SK-N-SH treated with all-trans-retinoic acid at 6 μM for 48 hours (cell line): ENCODE results near the gene C16orf82.

Source experiments
- ATAC-seq: fragments of 200-7000 bp; cut with Tn5 transposase; 3 replicates; pipeline ENCODE4 v1.9.1; 2020; ENCODE audit warnings: mild to moderate bottlenecking, moderate library complexity
- BACH2 ChIP-seq: fragments of 250-450 bp; sonication (Bioruptor Pico); IDR thresholded peaks from 2 replicates; pipeline ENCODE4 v1.9.0; 2021; ENCODE audit warnings: mild to moderate bottlenecking, borderline replicate concordance
- CREB5 ChIP-seq: fragments of 250-450 bp; sonication (Bioruptor Pico); IDR thresholded peaks from 2 replicates; pipeline ENCODE4 v1.5.1; 2020; ENCODE audit warnings: low read depth, mild to moderate bottlenecking, moderate library complexity
- CSDC2 ChIP-seq: fragments of 250-450 bp; sonication (Bioruptor Pico); IDR thresholded peaks from 2 replicates; pipeline ENCODE4 v1.5.0; 2020; ENCODE audit warnings: mild to moderate bottlenecking, moderate library complexity
- CSRNP3 ChIP-seq: fragments of 250-450 bp; sonication (Bioruptor Pico); IDR thresholded peaks from 2 replicates; pipeline ENCODE4 v1.5.1; 2021; ENCODE audit warnings: mild to moderate bottlenecking, moderate library complexity
- GLIS3 ChIP-seq: fragments of 250-450 bp; sonication (Bioruptor Pico); IDR thresholded peaks from 2 replicates; pipeline ENCODE4 v1.5.0; 2020; ENCODE audit warnings: mild to moderate bottlenecking, moderate library complexity
- ISL1 ChIP-seq: fragments of 250-450 bp; sonication (Bioruptor Pico); IDR thresholded peaks from 2 replicates; pipeline ENCODE4 v2.1.2; 2022; ENCODE audit warnings: mild to moderate bottlenecking, moderate library complexity
- PATZ1 ChIP-seq: fragments of 250-450 bp; sonication (Bioruptor Pico); IDR thresholded peaks from 2 replicates; pipeline ENCODE4 v1.8.0; 2020; ENCODE audit warnings: mild to moderate bottlenecking, moderate library complexity, borderline replicate concordance
- POU6F1 ChIP-seq: fragments of 250-450 bp; sonication (Bioruptor Pico); IDR thresholded peaks from 2 replicates; pipeline ENCODE4 v1.8.0; 2021; ENCODE audit warnings: low read depth, mild to moderate bottlenecking, moderate library complexity, borderline replicate concordance
- PPARA ChIP-seq: fragments of 250-450 bp; sonication (Bioruptor Pico); IDR thresholded peaks from 2 replicates; pipeline ENCODE4 v1.5.0; 2020; ENCODE audit warnings: mild to moderate bottlenecking, borderline replicate concordance
- TCF4 ChIP-seq: fragments of 250-450 bp; sonication (Bioruptor Pico); IDR thresholded peaks from 2 replicates; pipeline ENCODE4 v1.8.0; 2021; ENCODE audit warnings: mild to moderate bottlenecking, moderate library complexity, borderline replicate concordance
- TOX ChIP-seq: fragments of 250-450 bp; sonication (Bioruptor Pico); IDR thresholded peaks from 2 replicates; pipeline ENCODE4 v1.8.0; 2021; ENCODE audit warnings: mild to moderate bottlenecking, moderate library complexity, borderline replicate concordance
- ZFP3 ChIP-seq: fragments of 250-450 bp; sonication (Bioruptor Pico); IDR thresholded peaks from 2 replicates; pipeline ENCODE4 v1.5.0; 2020; ENCODE audit warnings: mild to moderate bottlenecking, moderate library complexity
- ZNF70 ChIP-seq: fragments of 450-650 bp; formaldehyde crosslinking; IDR thresholded peaks from 2 replicates; pipeline ENCODE4 v1.5.0; 2020; ENCODE audit warnings: mild to moderate bottlenecking, moderate library complexity
- ZNF8 ChIP-seq: fragments of 450-650 bp; formaldehyde crosslinking; IDR thresholded peaks from 2 replicates; pipeline ENCODE4 v1.5.0; 2020; ENCODE audit warnings: mild to moderate bottlenecking, moderate library complexity
- TF ChIP-seq, protein P1 (sequence below): fragments of 250-450 bp; sonication (Bioruptor Pico); IDR thresholded peaks from 2 replicates; pipeline ENCODE4 v1.5.0; 2020; ENCODE audit warnings: mild to moderate bottlenecking, moderate library complexity

The C16orf82 gene

DNA sequence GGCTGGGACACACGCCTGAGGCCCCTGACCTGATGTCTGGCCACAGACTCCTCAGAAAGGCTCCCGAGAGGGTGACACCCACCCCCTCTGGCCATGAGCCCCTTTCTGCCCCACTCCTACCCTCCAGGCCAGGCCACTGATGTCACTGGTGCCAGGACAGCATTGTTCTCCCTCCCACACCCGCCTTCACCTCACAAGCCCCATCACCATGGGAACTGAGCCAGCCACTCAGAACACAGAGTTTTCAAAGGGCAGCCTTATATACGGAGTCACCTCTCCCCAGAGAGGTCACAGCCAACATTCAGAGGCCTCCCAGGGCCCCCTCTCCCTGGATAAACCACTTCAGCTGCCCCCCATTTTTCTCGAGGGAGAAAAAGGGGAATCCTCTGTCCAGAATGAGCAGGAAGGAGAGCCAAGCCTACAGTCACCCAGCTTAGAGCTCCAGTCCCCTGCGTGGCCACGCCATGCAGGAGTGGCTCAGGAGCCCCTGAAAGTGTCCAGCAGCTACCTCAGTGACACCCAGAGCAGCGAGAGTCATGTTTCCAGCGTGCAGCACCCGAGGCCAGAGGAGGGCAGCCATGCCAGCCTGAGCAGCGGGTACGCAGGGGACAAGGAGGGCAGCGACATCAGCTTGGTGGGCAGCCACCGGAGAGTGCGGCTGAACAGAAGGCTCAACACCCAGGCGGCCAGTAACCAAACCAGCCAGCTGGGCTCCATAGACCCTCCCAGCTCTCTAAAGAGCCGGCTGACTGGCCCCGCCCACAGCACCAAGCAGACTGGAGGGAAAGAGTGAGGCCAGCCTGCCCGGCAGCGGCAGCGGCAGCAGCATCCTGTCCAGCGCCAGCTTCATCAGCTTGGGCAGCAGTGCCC, at the start of gene C16orf82:
C16orf82 (plus strand) TSS at position 260 of the 870 bp plus-strand sequence.
- peak; percentile 31; the same call in 2 of the 3 replicates for ATAC-seq
- TF ChIP-seq POU6F1 (no peak), ZNF70 (CRISPR knock-in tag) (no peak)
- TF ChIP-seq, protein P1, sequence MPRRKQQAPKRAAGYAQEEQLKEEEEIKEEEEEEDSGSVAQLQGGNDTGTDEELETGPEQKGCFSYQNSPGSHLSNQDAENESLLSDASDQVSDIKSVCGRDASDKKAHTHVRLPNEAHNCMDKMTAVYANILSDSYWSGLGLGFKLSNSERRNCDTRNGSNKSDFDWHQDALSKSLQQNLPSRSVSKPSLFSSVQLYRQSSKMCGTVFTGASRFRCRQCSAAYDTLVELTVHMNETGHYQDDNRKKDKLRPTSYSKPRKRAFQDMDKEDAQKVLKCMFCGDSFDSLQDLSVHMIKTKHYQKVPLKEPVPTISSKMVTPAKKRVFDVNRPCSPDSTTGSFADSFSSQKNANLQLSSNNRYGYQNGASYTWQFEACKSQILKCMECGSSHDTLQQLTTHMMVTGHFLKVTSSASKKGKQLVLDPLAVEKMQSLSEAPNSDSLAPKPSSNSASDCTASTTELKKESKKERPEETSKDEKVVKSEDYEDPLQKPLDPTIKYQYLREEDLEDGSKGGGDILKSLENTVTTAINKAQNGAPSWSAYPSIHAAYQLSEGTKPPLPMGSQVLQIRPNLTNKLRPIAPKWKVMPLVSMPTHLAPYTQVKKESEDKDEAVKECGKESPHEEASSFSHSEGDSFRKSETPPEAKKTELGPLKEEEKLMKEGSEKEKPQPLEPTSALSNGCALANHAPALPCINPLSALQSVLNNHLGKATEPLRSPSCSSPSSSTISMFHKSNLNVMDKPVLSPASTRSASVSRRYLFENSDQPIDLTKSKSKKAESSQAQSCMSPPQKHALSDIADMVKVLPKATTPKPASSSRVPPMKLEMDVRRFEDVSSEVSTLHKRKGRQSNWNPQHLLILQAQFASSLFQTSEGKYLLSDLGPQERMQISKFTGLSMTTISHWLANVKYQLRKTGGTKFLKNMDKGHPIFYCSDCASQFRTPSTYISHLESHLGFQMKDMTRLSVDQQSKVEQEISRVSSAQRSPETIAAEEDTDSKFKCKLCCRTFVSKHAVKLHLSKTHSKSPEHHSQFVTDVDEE (CRISPR knock-in tag), result no peak
- TF ChIP-seq, all 23 proteins: peak for 0

- ATAC-seq, result no peak
- no peak for TF ChIP-seq CREB5 (CRISPR knock-in tag)
- TF ChIP-seq TOX, result no peak
- no peak for TF ChIP-seq CSDC2 (CRISPR knock-in tag)
- TF ChIP-seq ISL1, result no peak
- no peak for TF ChIP-seq ZNF8 (CRISPR knock-in tag)
- no peak for TF ChIP-seq ZNF70 (CRISPR knock-in tag)
- TF ChIP-seq ZFP3, result no peak
- TF ChIP-seq PPARA (CRISPR knock-in tag), result no peak
- no peak for TF ChIP-seq POU6F1
- TF ChIP-seq TCF4 (CRISPR knock-in tag), result no peak
- no peak for TF ChIP-seq CSRNP3
These were observed 46.7 kb upstream of the C16orf82 start for GRCh38 chr16:27020031-27020430.

DNA sequence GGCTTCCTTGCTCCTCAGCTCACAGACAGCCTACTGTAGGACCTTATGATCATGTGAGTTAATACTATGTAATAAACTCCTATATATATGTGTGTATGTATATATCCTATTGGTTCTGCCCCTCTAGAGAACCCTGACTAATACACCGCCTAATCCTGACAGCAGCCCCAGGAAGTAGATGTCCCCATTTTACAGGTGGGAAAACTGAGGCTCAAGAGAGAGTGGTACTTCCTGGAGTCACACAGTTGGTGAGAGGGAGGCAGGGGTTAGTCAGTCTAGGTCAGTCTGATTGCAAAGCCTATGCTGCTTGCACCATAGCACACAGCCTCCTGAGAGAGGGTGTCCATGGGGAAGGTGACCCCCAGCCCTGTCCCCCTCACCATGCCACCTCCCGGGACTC, 42.7 kb upstream of the C16orf82 start:
- no peak for ATAC-seq

More for the DNA sequence above, 42.7 kb upstream of the C16orf82 start:
- no peak for TF ChIP-seq BACH2 (CRISPR knock-in tag)
- no peak for TF ChIP-seq PPARA (CRISPR knock-in tag)
- TF ChIP-seq GLIS3 (CRISPR knock-in tag), result no peak
- TF ChIP-seq PATZ1, result no peak
- no peak for TF ChIP-seq CREB5 (CRISPR knock-in tag)
- TF ChIP-seq, all 23 proteins: peak for 0
